DND-41 (cell line): Measurements from ENCODE around the gene GNAO1.
A peak's percentile ranks its signal among the peaks of the same experiment; 100 is the strongest.

Experiments
- ATAC-seq: fragments of 200-7000 bp; cut with Tn5 transposase; 3 replicates; pipeline ENCODE4 v1.9.1; 2021; ENCODE audit warnings: low read depth; ENCODE audit not compliant: insufficient read depth
- DNase-seq: peaks from one replicate; pipeline ENCODE4 v3.0.0-alpha.2; 2020
- H2AFZ ChIP-seq: 2 replicates; pipeline ENCODE4 v1.6.0; 2012; ENCODE audit warnings: low read depth, low read length
- H3K27ac ChIP-seq: 2 replicates; pipeline ENCODE4 v1.5.1; 2012; ENCODE audit warnings: low read length, inconsistent platforms
- H3K27me3 ChIP-seq: fragments of 200-600 bp; sonication (generic); 2 replicates; pipeline ENCODE4 v1.6.0; 2012; ENCODE audit warnings: low read length, mild to moderate bottlenecking, inconsistent platforms; ENCODE audit not compliant: insufficient read depth, poor library complexity
- H3K36me3 ChIP-seq: 2 replicates; pipeline ENCODE4 v1.5.1; 2012; ENCODE audit warnings: low read length, inconsistent platforms; ENCODE audit not compliant: insufficient read depth
- H3K4me1 ChIP-seq: 2 replicates; pipeline ENCODE4 v1.5.1; 2012; ENCODE audit warnings: mild to moderate bottlenecking, low read length; ENCODE audit not compliant: insufficient read depth
- H3K4me2 ChIP-seq: 2 replicates; pipeline ENCODE4 v1.6.0; 2012; ENCODE audit warnings: mild to moderate bottlenecking, moderate library complexity, low read length, inconsistent platforms; ENCODE audit not compliant: insufficient read depth
- H3K4me3 ChIP-seq, 2 experiments: fragments of 200-600 bp in 1 of 2; shearing (Covaris generic) in 1 of 2; 2 replicates each; pipeline ENCODE4 v1.5.1; 2012 to 2016; ENCODE audit warnings: inconsistent platforms in 2 of 2, low read length in 2 of 2, mild to moderate bottlenecking in 2 of 2, low read depth in 1 of 2, moderate library complexity in 1 of 2
- H3K79me2 ChIP-seq: 2 replicates; pipeline ENCODE4 v1.6.0; 2012; ENCODE audit warnings: low read length, inconsistent platforms; ENCODE audit not compliant: insufficient read depth
- H3K9ac ChIP-seq: 2 replicates; pipeline ENCODE4 v1.6.0; 2012; ENCODE audit warnings: low read depth, mild to moderate bottlenecking, inconsistent platforms, low read length, moderate library complexity
- H3K9me3 ChIP-seq: 2 replicates; pipeline ENCODE4 v1.5.1; 2012; ENCODE audit warnings: low read length, moderate library complexity, mild to moderate bottlenecking, inconsistent platforms; ENCODE audit not compliant: insufficient read depth, severe bottlenecking
- H4K20me1 ChIP-seq: 2 replicates; pipeline ENCODE4 v1.6.0; 2012; ENCODE audit warnings: low read length; ENCODE audit not compliant: insufficient read depth
- CTCF ChIP-seq: IDR thresholded peaks from 2 replicates; pipeline ENCODE4 v1.5.1; 2012; ENCODE audit warnings: borderline replicate concordance, low read length, moderate library complexity, mild to moderate bottlenecking; ENCODE audit not compliant: poor library complexity, severe bottlenecking; ENCODE audit errors: extremely low read depth
- EZH2 ChIP-seq: IDR thresholded peaks from 3 replicates; pipeline ENCODE4 v1.6.1; 2012; ENCODE audit warnings: borderline replicate concordance, low read depth, mild to moderate bottlenecking, moderate library complexity, low read length, inconsistent platforms; ENCODE audit not compliant: severe bottlenecking

Gene GNAO1

DNA sequence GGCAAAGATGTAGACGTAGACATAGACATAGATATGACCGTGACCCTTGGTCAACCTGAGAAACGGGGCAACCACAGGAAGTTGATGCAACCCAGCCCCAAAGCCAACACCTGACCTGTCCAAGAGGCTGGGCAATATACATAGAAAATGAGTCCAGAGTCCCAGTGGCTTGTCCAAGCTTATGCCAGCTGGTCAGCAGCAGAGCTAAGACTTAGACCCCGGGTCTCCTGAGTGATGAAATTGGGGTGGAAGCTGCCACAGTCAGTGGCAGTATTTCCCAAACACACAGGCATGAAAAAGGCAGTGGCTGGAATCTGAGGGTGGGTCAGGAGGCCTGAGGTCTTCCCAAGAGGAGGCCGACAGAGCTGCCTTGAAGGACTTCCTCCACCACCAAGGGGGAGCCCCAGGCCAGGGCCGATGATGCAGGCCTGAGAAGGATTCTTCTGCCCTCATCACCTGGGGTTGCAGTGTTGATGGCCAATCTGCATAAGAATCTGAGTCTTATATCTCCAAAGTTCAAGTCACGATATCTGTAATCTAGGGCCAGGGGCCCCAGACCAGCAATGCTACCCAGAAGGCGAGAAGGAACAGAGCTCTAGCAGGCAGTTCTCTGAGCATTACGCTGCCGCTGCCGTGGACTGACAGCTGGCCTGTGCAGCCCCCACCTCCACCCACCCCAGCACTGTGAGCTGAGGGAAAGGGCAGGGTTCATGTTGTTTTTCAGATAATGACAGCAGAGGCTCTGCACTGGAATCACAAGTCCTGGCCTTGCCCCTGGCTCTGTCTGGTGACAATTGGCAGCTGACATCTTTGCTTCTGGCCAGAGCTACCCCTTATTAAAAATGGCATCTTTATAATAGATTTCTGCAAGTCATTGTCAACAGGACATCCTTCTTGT lies 72.7 kb downstream of the GNAO1 start:
- Histone ChIP-seq H2AFZ (no peak overlapping the region), H3K9me3 (no peaks in the 10 kb centered on the region), H3K36me3 (no peaks in the 10 kb centered on the region), H4K20me1 (0 out of 2 replicates have a peak, but pooled peaks cover 2% of the 10 kb centered on the region), H3K27ac (peak overlapping the region; percentile 91), H3K4me1 (peaks cover 77% of the 10 kb centered on the region), H3K79me2 (peaks cover 10% of the 10 kb centered on the region), H3K27me3 (no peaks in the 10 kb centered on the region), H3K4me2 (no peak overlapping the region), H3K4me3 (no peak overlapping the region), H3K9ac (no peak overlapping the region)
- ATAC-seq (peak; percentile 20; the same call in 2 of the 3 replicates), DNase-seq (peak; percentile 66)
- TF ChIP-seq CTCF (no peak), EZH2 (no peak)

- 0 out of 2 replicates have a peak, but pooled peaks cover 2% of the 10 kb centered on the region for H4K20me1 ChIP-seq
- peaks cover 10% of the 10 kb centered on the region for H3K79me2 ChIP-seq
- H3K27ac ChIP-seq, result peak overlapping the region; percentile 91; the same call in 1 of the 2 replicates
- TF ChIP-seq EZH2 (no peak), CTCF (no peak)
- no peak overlapping the region for H2AFZ ChIP-seq
- peaks cover 71% of the 10 kb centered on the region for H3K4me1 ChIP-seq
- H3K4me3 ChIP-seq, result no peak overlapping the region
- no peak for ATAC-seq
- H3K36me3 ChIP-seq, result no peaks in the 10 kb centered on the region
- H3K27me3 ChIP-seq, result no peaks in the 10 kb centered on the region
- H3K9me3 ChIP-seq, result no peaks in the 10 kb centered on the region
- H3K9ac ChIP-seq, result no peak overlapping the region
- no peak overlapping the region for H3K4me2 ChIP-seq
- no peak for DNase-seq
Observed at GRCh38 chr16:56264609-56264972, 73.3 kb downstream of the GNAO1 start.

DNA sequence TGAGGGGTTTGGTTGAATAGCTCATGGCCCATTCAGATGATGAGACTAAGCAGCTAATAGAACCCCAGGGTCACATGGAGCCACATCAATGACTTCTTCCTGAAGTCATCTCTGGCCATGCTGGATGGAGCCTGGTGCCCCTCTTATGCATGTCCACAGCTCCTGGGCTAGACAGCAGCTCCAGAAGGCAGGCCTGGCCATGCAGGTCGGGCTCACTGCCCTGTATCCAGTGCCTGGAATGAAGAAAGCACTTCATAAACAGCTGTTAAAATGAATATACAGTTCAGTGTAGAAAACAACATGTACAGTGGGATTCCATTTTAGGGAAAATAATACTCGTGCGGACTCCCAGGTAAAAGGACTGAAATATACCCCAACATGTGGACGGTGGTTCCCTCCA lies 73.9 kb downstream of the GNAO1 start:
- Histone ChIP-seq H3K9me3 (no peaks in the 10 kb centered on the region), H3K4me2 (no peak overlapping the region), H3K27ac (peak overlapping the region; percentile 55), H3K9ac (no peak overlapping the region), H4K20me1 (0 out of 2 replicates have a peak, but pooled peaks cover 2% of the 10 kb centered on the region), H3K27me3 (no peaks in the 10 kb centered on the region), H3K79me2 (peaks cover 10% of the 10 kb centered on the region), H2AFZ (no peak overlapping the region), H3K4me1 (peaks cover 66% of the 10 kb centered on the region), H3K36me3 (no peaks in the 10 kb centered on the region), H3K4me3 (no peak overlapping the region)
- TF ChIP-seq EZH2, result no peak
- no peak for TF ChIP-seq CTCF
- ATAC-seq (no peak), DNase-seq (no peak)
